ENCODE data around the gene VIT.

GRCh38 chr2:36682562-36682961 lies 13.9 kb upstream of the VIT start:
- TF ChIP-seq CTCF (IDR thresholded peaks at IDR 0.05) (no peak), POLR2AphosphoS5 (IDR thresholded peaks at IDR 0.05) (no peak)
